IMR-90 (cell line): ENCODE data around the gene EGFL8.
"Not testable (repeated sequence)": the region's sequence is repeated elsewhere in the genome, so short reads cannot be mapped to it uniquely, and the experiment has no call there.

Source experiments
- BHLHE40 ChIP-seq: fragments of 150-350 bp; IDR thresholded peaks from 2 replicates; pipeline ENCODE4 v1.6.1; 2016; ENCODE audit warnings: mild to moderate bottlenecking, low read depth, low read length
- CTCF ChIP-seq: conservative IDR thresholded peaks from 2 replicates; pipeline ENCODE4 v1.5.1; 2012; ENCODE audit warnings: mild to moderate bottlenecking, low read depth, low read length, improper control_type of control experiment
- ELK1 ChIP-seq: fragments of 150-350 bp; IDR thresholded peaks from 2 replicates; pipeline ENCODE4 v1.6.1; 2016; ENCODE audit warnings: low read depth, mild to moderate bottlenecking, low read length, moderate library complexity, borderline replicate concordance
- POLR2A ChIP-seq: IDR thresholded peaks from 2 replicates; pipeline ENCODE4 v1.6.1; 2012; ENCODE audit warnings: mild to moderate bottlenecking, low read depth, low read length
- RAD21 ChIP-seq: IDR thresholded peaks from 2 replicates; pipeline ENCODE4 v1.6.1; 2012; ENCODE audit warnings: low read length, improper control_type of control experiment
- RFX5 ChIP-seq: IDR thresholded peaks from 2 replicates; pipeline ENCODE4 v1.8.0; 2012; ENCODE audit warnings: low read depth, mild to moderate bottlenecking, low read length, moderate library complexity

DNA sequence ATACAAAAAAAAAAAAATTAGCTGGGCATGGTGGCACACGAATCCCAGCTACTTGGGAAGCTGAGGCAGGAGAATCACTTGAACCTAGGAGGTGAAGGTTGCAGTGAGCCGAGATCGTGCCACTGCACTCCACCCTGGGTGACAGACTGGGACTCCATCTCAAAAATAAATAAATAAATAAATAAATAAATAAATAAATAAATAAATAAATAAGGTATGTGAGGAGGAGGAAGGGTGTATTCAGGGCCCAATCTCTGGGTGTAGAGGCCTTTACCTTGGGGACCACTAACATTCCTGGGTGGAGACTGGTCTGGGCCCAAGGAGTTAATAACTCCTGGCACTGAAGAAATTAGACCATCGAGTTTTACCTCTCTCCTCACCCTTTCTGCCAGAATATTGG is 47.0 kb downstream of the EGFL8 start:
- not testable (repeated sequence) for TF ChIP-seq POLR2A, CTCF, BHLHE40, RAD21, RFX5, ELK1
